HFF-Myc (cell line): Measurements from ENCODE around the gene IFNA8.
"Not testable (repeated sequence)": the region's sequence is repeated elsewhere in the genome, so short reads cannot be mapped to it uniquely, and the experiment has no call there.

Experiments used
- DNase-seq: peaks from one replicate; pipeline ENCODE4 v3.0.0-alpha.2; 2011; ENCODE audit warnings: low read depth; ENCODE audit errors: extremely low read depth
- H3K4me3 ChIP-seq: replicated peaks from 2 replicates; pipeline ENCODE4 v1.5.1; 2011; ENCODE audit warnings: low read depth, mild to moderate bottlenecking, control low read depth, low read length
- TF ChIP-seq, protein P1 (sequence below): IDR thresholded peaks from 2 replicates; pipeline ENCODE4 v1.5.1; 2012; ENCODE audit warnings: mild to moderate bottlenecking, low read depth, low read length, control low read depth; ENCODE audit errors: missing control alignments

Gene IFNA8

GRCh38 chr9:21443849-21444625 is 35.1 kb downstream of the IFNA8 start:
- no peak for DNase-seq
- TF ChIP-seq, protein P1, sequence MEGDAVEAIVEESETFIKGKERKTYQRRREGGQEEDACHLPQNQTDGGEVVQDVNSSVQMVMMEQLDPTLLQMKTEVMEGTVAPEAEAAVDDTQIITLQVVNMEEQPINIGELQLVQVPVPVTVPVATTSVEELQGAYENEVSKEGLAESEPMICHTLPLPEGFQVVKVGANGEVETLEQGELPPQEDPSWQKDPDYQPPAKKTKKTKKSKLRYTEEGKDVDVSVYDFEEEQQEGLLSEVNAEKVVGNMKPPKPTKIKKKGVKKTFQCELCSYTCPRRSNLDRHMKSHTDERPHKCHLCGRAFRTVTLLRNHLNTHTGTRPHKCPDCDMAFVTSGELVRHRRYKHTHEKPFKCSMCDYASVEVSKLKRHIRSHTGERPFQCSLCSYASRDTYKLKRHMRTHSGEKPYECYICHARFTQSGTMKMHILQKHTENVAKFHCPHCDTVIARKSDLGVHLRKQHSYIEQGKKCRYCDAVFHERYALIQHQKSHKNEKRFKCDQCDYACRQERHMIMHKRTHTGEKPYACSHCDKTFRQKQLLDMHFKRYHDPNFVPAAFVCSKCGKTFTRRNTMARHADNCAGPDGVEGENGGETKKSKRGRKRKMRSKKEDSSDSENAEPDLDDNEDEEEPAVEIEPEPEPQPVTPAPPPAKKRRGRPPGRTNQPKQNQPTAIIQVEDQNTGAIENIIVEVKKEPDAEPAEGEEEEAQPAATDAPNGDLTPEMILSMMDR: no peak

DNA sequence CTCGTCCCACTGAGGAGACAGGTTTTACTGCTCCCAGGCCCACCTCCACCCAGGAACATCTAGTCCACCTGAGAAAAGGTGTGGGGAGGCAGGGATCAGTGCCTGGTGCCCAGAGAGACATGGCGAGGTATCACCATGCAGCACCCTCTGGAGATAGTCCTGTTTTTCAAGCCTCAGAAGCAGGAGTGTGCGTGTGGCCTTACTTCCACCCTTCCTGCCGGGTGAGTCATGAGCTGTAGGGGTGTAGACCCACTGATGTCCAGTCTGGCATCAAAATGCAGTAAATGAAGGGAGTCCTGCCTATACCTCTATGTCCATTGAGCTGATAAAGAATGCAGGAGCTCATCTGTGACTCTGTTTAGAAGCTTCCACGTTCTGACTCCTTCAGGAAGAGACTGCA is 40.4 kb downstream of the IFNA8 start:
- DNase-seq, H3K4me3 ChIP-seq: not testable (repeated sequence)

More at GRCh38 chr9:21443849-21444625, 35.1 kb downstream of the IFNA8 start:
- no peak overlapping the region for H3K4me3 ChIP-seq

- no peak for DNase-seq
- TF ChIP-seq, protein P1: no peak
Measured at GRCh38 chr9:21450733-21451394, 41.9 kb downstream of the IFNA8 start.

GRCh38 chr9:21452681-21453080 is 43.8 kb downstream of the IFNA8 start:
- TF ChIP-seq, protein P1: no peak
- DNase-seq: no peak
- no peak overlapping the region for H3K4me3 ChIP-seq

More at GRCh38 chr9:21450733-21451394, 41.9 kb downstream of the IFNA8 start:
- no peak overlapping the region for H3K4me3 ChIP-seq

DNA sequence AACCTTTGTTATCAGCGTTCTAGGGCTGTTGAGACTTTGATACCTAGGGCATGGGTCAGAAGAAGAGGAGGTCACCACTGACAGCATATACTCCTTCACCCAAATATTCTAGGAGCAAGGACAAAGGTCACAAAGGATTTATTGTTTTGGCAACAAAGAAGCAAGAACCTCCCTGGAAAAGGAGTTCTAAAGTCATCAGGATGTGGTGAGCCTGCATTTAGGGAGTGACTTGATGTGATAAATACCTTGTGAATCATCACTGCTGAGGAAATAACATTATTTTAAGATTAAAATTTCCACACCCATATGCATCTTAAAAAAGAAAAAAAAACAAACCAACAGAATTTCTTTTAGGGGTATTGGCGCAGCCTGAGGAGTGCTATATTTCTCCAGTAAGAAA is 45.2 kb downstream of the IFNA8 start:
- no peak overlapping the region for H3K4me3 ChIP-seq
- TF ChIP-seq, protein P1: no peak
- DNase-seq: no peak

DNA sequence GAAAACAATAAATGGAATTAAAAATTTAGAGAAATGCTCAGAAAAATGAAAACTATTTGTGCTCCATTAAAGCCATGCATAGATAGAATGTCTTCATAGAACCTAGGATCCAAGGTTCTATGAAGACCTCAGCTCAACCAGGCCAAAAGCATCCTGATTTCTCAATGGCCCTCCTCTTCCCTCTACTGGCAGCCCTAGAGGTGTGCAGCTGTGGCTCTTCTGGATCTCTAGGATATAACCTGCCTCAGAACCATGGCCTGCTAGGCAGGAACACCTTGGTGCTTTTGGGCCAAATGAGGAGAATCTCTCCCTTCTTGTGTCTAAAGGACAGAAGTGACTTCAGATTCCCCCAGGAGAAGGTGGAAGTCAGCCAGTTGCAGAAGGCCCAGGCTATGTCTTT is 46.4 kb downstream of the IFNA8 start:
- no peak overlapping the region for H3K4me3 ChIP-seq
- TF ChIP-seq, protein P1: peak; percentile 71
- no peak for DNase-seq
